Kidney capillary endothelial cell (primary cell): Measurements from ENCODE around the gene DYNLL2.
"Not testable (repeated sequence)": the region's sequence is repeated elsewhere in the genome, so short reads cannot be mapped to it uniquely, and the experiment has no call there.

Experiments used
- DNase-seq: peaks from one replicate; pipeline ENCODE4 v3.0.0-alpha.2; 2018; ENCODE audit warnings: low spot score

Gene DYNLL2

GRCh38 chr17:58101898-58102297 lies 18.7 kb downstream of the DYNLL2 start:
- DNase-seq, result not testable (repeated sequence)

DNA sequence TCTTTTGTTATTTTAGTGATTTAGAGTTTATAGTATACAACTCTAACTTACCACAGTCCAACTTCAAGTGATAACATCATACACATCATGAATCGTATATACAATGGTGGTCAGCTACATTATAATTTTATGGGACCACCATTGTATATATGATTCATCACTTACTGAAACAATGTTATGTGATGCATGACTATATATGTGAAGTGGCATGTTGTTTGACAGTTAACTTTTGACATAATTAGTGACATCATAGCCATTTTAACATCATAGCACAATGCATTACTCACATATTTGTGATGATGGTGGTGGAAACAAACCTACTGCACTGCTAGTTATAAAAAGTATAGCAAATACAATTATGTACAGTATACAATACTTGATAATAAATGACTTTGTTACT lies 21.9 kb downstream of the DYNLL2 start:
- no peak for DNase-seq

DNA sequence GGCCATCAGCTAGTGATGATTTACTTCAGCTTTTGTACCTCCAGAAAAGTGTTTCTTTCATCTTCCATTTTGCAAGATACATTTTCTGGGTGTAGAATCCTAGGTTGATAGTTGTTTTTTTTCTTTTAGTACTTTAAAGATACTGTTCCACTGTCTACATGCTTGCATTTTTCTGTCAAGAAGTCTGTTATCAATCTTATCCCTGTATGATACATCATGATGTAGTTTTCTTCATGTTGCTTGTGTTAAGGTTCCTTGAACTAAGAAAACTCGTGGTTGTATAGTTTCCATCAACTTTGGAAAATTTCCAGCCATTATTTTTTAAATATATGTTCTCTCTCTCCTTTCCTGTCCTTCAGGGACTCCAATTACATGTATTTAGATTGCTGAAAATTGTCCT lies 24.1 kb downstream of the DYNLL2 start:
- no peak for DNase-seq

DNA sequence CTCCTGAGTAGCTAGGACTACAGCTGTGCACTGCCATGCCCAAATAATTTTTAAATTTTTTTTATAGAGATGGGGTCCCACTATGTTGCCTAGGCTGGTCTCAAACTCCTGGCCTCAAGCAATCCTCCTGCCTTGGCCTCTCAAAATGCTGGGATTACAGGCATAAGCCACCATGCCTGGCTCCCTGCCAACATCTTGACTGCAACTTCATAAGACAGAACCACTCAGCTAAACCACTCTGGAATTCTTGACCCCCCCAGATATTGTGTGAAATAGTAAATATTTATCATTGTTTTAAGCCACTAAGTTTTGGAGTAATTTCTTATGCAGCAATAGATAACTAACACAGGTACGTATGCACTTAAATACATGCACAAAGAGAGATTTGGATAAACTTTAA lies 26.0 kb downstream of the DYNLL2 start:
- no peak for DNase-seq

DNA sequence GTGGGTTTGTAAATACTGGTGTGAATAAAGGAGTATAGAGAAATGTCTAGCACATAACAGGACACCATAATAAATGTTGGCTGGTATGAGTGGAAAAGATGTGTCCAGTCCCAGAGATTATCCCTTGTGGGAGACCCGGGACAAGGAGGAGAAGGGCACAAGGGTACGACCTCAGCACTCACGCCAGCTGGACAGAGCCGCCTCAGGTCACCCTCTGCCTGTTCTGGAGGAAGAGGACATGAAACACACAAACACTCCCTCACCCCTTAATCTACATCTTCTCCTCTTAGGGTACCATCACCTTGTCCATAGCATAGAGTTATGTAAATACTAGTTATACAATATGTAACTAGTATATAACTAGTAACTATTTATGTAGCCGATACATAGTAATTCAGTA lies 26.8 kb downstream of the DYNLL2 start:
- DNase-seq, result no peak

- DNase-seq, result no peak
Observed at GRCh38 chr17:58111676-58112075, 28.5 kb downstream of the DYNLL2 start.

DNA sequence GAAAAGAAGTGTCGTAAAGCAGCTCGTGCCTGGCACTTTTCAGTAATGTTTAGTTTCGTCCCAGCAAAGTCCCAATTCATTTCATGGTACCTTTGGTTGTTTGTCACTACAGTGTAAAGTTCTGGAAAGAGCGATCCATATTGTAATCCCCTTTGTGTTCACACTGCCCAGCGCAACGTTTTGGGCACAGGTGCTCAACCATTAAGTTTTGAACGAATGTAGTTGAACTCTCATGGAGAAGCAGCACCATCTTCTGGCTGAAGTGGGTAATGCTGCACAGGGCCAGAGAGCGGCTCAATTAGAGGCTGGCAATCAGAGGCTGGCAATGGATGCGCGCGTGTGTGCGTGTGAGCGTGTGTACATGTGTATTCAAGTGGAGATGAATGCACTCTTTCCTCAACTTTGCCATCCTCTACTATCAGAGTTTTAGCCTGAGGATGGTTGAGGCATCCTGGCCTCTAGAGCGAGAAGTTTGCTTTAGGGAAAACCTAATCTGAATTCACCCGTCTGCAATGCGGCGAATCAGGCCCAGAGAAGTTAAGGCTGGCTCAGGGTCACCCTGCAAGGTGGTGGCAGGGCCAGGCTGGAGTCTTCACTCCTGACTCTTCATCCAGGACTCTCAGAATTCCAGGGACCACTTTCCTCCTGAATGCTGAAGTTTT lies 29.9 kb downstream of the DYNLL2 start:
- peak; percentile 65 for DNase-seq

DNA sequence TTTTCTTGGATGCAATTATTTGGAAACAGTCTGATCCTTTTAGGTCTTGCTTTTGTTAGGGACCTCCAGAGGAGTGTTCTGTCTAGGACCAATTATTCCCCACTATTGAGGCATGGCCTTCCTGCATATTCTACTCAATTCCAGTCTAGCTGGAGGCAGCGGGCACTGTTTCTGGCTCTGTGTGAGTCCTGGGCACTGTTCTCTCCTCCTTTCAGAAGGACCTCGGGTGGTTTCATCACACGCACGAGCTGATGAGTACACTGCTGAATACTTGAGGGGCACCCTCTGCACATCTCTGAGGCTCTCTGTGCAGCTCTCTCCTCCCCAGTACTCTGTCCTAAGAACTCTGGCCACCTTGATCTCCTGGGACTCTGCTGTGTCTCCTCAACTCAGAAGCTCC lies 30.7 kb downstream of the DYNLL2 start:
- DNase-seq, result no peak

- no peak for DNase-seq
Observed at GRCh38 chr17:58117382-58117781, 34.2 kb downstream of the DYNLL2 start.

- DNase-seq, result no peak
Observed at GRCh38 chr17:58119491-58119890, 36.3 kb downstream of the DYNLL2 start.

DNA sequence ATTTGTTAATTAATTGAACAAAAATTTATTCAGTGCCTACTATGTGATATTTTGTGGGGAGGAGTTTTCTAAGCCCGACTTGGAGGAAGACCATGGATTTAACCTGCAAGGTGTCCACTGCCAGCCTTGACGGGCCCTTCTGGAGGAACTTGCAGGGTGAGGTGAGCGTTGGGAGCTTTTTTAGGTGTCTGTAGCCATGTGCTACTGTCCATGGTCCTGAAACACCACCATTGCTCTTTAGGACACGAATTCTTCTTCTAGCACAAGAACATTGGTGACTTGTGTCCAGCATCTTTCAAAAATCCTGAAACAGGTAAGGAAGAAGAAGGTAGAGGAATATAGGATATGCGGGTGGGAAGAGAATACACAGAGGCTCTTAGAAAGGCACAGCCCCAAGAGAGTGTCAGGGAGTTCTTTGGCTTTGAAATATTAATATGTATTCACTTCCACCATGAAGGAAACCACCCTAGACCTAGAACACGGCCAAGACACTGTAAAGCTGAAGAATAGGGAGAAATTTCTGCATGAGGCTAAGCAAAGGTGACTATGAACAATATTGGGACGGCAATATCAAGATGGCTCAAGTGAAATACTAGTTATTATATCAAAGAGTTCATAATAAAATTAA lies 37.1 kb downstream of the DYNLL2 start:
- DNase-seq, result peak; percentile 59

GRCh38 chr17:58121925-58122324 lies 38.7 kb downstream of the DYNLL2 start:
- peak; percentile 22 for DNase-seq

DNA sequence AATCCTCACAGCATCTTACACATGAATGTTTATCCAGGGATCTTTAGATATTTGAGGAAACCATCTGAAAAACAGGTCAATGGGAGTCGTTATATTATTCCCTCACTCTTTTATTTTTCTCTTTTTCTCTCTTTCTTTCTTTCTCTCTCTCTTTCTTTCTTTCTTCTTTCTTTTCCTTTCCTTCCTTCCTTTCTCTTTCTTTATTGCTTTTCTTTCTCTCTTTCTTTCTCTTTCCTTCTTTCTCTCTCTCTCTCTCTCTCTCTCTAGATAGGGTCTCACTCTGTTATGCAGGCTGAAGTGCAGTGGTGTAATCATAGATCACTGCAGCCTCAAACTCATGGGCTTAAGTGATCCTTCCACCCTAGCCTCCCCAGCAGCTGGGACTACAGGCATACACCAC lies 44.6 kb downstream of the DYNLL2 start:
- no peak for DNase-seq

DNA sequence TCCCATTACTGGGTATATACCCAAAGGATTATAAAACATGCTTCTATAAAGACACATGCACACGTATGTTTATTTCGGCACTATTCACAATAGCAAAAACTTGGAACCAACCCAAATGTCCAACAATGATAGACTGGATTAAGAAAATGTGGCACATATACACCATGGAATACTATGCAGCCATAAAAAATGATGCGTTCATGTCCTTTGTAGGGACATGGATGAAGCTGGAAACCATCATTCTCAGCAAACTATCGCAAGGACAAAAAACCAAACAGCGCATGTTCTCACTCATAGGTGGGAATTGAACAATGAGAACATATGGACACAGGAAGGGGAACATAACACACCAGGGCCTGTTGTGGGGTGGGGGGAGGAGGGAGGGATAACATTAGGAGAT lies 49.5 kb downstream of the DYNLL2 start:
- not testable (repeated sequence) for DNase-seq

GRCh38 chr17:58136669-58137279 lies 53.6 kb downstream of the DYNLL2 start:
- DNase-seq, result no peak

- no peak for DNase-seq
Observed at GRCh38 chr17:58141505-58141904, 58.3 kb downstream of the DYNLL2 start.

DNA sequence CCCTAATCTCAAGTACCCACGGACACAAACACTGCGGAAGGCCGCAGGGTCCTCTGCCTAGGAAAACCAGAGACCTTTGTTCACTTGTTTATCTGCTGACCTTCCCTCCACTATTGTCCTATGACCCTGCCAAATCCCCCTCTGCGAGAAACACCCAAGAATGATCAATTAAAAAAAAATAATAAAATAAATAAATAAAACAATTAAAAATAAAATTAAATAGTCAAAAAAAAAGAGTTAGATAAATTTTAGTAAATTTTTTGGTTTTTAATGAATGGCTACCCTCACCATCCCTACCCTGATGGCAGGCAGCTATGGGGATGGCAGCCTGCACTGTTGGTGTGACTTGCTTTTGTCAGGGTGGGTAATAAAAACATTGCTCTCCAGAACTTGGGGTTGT lies 60.1 kb downstream of the DYNLL2 start:
- DNase-seq, result not testable (repeated sequence)

DNA sequence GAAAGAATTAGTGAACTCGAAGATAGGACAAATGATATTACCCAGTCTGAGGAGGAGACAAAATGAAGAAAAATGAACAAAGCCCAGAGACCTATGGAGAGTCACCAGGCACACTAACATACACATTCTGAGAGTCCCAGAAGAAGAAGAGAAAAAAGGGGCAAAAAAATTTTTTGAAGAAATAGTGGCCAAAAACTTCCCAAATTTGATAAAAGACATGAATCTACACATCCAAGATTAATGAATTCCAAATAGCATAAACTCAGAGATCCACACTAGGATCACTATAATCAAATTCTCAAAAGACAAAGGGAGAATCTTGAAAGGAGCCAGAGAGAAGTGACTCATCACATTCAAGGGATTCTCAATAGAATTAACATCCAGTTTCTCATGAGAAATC lies 61.6 kb downstream of the DYNLL2 start:
- no peak for DNase-seq
